ENCODE measurements around the gene NLRC4. TPM values are rescaled to one million over a fixed set of nuclear protein-coding genes. Genes with fewer than 3 reads are reported as not detected.

The NLRC4 gene
- total RNA-seq, 4 donors from 2014 or later, result 0.20 to 1.1 (median 0.57) TPM

DNA sequence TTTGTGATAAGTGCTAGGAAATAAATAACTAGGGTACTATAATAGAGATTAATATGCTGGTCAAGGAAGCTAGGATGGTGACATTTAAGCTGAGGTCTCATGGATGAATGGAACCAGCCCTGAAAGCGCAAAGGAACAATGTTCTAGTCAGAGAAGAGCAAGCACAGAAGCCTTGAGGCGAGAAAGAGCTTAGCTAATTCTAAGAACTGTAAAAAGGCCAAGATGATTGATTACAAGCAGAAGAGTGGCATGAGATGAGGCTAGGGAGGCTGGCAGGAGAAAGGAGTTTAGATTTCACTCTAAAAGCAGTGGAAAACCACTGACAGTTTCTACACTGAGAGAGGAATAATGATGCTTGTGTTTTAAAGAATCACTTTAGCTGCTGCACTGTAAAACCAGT, 9.6 kb upstream of the NLRC4 start:
- H3K4me3 ChIP-seq (ENCODE audit: low read depth, poor library complexity, severe bottlenecking), result no peak overlapping the region
- intact Hi-C loops (cut with DNase I; ENCODE audit: low total_unique reads), result no loop called here
- no peak for DNase-seq (ENCODE audit: low spot score in 2 of 2)
- no peak for TF ChIP-seq POLR2A (IDR thresholded peaks at IDR 0.05)
- no peak for TF ChIP-seq CTCF (IDR thresholded peaks at IDR 0.05)
- 62 to 69% methylated on average over 2 of the region's 2 CpGs for WGBS, 2 donors

DNA sequence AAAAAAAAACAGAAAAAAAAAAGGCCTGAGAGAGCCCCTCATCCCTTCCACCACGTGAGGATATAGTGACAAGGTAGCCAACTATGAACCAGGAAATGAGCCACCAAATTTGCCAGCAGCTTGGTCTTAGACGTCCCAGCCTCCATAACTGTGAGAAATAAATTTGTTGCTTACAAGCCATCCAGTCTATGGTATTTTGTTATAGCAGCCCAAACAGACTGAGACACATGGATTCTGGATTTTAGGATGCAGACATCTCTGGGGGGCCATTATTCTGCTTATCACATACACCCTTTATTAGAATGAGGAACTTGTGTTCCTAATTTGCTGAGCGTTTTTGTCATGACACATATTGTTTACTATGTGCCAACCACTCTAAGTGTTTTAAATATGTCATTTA, 7.6 kb upstream of the NLRC4 start:
- no peak for TF ChIP-seq CTCF (IDR thresholded peaks at IDR 0.05)
- no peak for TF ChIP-seq POLR2A (IDR thresholded peaks at IDR 0.05)
- WGBS, 2 donors, result 47 to 51% methylated on average over 3 of the region's 3 CpGs
- intact Hi-C loops (cut with DNase I; ENCODE audit: low total_unique reads), result no loop called here
- no peak overlapping the region for H3K4me3 ChIP-seq (ENCODE audit: low read depth, poor library complexity, severe bottlenecking)
- DNase-seq (ENCODE audit: low spot score in 2 of 2), result no peak

- intact Hi-C loops (cut with DNase I; ENCODE audit: low total_unique reads), result no loop called here
- no peak for DNase-seq (ENCODE audit: low spot score in 2 of 2)
- no peak overlapping the region for H3K4me3 ChIP-seq (ENCODE audit: low read depth, poor library complexity, severe bottlenecking)
- TF ChIP-seq POLR2A (IDR thresholded peaks at IDR 0.05) (no peak), CTCF (IDR thresholded peaks at IDR 0.05) (no peak)
- WGBS, 2 donors, result 65 to 83% methylated on average over 2 of the region's 2 CpGs
Measured at GRCh38 chr2:32271063-32271462, 6.4 kb upstream of the NLRC4 start.

DNA sequence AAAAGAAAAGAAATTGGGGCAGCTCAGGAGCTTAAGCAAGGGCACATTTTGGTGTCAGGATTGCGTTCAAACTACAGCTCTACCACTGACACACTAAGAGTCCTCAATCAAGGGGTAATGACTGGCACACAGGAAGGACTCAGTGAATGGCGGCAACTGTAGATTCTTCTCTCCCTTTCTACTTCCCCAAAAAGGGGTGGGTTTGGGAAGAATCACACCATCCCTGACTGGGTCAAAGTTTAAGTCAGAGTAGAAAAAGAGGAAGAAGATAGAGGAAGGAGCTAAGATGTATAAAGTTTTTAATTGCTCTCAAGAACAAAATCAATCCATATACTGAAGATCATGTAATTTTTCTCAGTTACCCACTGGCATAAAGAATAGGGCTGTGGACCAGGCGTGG, 2.6 kb downstream of the NLRC4 start:
- intact Hi-C loops (cut with DNase I; ENCODE audit: low total_unique reads), result no loop called here
- 86 to 87% methylated on average over 3 of the region's 3 CpGs for WGBS, 2 donors
- no peak overlapping the region for H3K4me3 ChIP-seq (ENCODE audit: low read depth, poor library complexity, severe bottlenecking)
- peak in 1 of 2 donors; percentile 23 for DNase-seq (ENCODE audit: low spot score in 2 of 2)
- TF ChIP-seq POLR2A (IDR thresholded peaks at IDR 0.05), result no peak
- no peak for TF ChIP-seq CTCF (IDR thresholded peaks at IDR 0.05)

GRCh38 chr2:32260376-32260775, 4.3 kb downstream of the NLRC4 start:
- TF ChIP-seq CTCF (IDR thresholded peaks at IDR 0.05) (no peak), POLR2A (IDR thresholded peaks at IDR 0.05) (no peak)
- intact Hi-C loops (cut with DNase I; ENCODE audit: low total_unique reads), result no loop called here
- 95 to 96% methylated on average over 2 of the region's 2 CpGs for WGBS, 2 donors
- DNase-seq (ENCODE audit: low spot score in 2 of 2), result no peak
- H3K4me3 ChIP-seq (ENCODE audit: low read depth, poor library complexity, severe bottlenecking), result no peak overlapping the region

DNA sequence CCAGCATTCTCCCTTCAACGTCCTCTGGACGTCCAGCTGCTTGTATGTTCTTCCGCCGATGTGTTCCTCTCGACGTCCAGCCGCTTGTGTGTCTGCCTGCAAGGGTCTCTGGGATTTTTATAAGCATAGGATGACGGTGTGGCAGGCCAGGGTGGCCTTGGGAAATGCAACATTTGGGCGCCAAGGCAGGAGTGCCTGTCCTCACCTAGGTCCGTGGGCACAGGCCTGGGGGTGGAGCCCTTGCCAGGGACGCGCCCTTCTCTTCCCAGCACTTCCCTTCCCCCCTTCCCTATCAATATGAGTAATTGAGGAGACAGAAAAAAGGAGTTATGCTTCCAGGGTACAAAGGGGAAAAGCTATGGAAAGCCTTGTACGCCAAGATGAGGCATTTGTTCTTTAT, 6.4 kb downstream of the NLRC4 start:
- 82 to 84% methylated on average over 13 of the region's 13 CpGs for WGBS, 2 donors
- no peak overlapping the region for H3K4me3 ChIP-seq (ENCODE audit: low read depth, poor library complexity, severe bottlenecking)
- TF ChIP-seq POLR2A (IDR thresholded peaks at IDR 0.05) (no peak), CTCF (IDR thresholded peaks at IDR 0.05) (no peak)
- intact Hi-C loops (cut with DNase I; ENCODE audit: low total_unique reads), result no loop called here
- DNase-seq (ENCODE audit: low spot score in 2 of 2), result no peak

Measured in lower leg skin (tissue), 4 donors.